Lower leg skin (tissue), 4 donors: ENCODE results near the gene GALNT14. TPM values are rescaled to one million over a fixed set of nuclear protein-coding genes. Genes with fewer than 3 reads are reported as not detected.

Experiments
- DNase-seq, 2 donors: peaks; one replicate each; pipeline ENCODE4 v3.0.0-alpha.2; 2019; ENCODE audit warnings: low spot score in 2 of 2
- H3K4me3 ChIP-seq: fragments of 200-600 bp; sonication (generic); 2 replicates; pipeline ENCODE4 v1.5.1; 2017; ENCODE audit warnings: mild to moderate bottlenecking, low read depth; ENCODE audit not compliant: poor library complexity, severe bottlenecking
- CTCF ChIP-seq, 3 donors: fragments of 450-650 bp; IDR thresholded peaks; one replicate each; pipeline ENCODE4 v1.5.1; 2016; ENCODE audit warnings: antibody characterized with exemption in 3 of 3, mild to moderate bottlenecking in 3 of 3, moderate library complexity in 2 of 3
- POLR2A ChIP-seq, 2 donors: fragments of 450-650 bp; IDR thresholded peaks; one replicate each; pipeline ENCODE4 v1.6.1; 2016 to 2017; ENCODE audit warnings: antibody characterized with exemption in 2 of 2, mild to moderate bottlenecking in 1 of 2, moderate library complexity in 1 of 2
- WGBS, 2 donors: methylation state at CpG; one replicate each; pipeline ENCODE4 v1.1.5; 2018; 5-methylcytosine and 5-hydroxymethylcytosine counted together
- intact Hi-C: fragments of 100-400 bp; cut with DNase I; formaldehyde crosslinking; loops from one replicate; pipeline ENCODE4 v1.15.0; 2023; ENCODE audit warnings: low total_unique reads
- total RNA-seq, 4 donors: library from RNA; depleted of rRNA; stranded (reverse); fragments of >200 nt; gene quantifications; one replicate each; pipeline ENCODE4 v1.1.0, GENCODE V29; 2016

GALNT14 gene
- total RNA-seq, 4 donors from 2014 or later: 2.5 to 6.2 (median 4.0) TPM

- intact Hi-C loops: no loop called here
- 61 to 82% methylated on average over 6 of the region's 6 CpGs for WGBS, 2 donors
- DNase-seq: no peak
- no peak overlapping the region for H3K4me3 ChIP-seq
- TF ChIP-seq POLR2A (IDR thresholded peaks at IDR 0.05) (no peak), CTCF (IDR thresholded peaks at IDR 0.05) (no peak)
Measured at GRCh38 chr2:31066551-31066950, 71.7 kb downstream of the GALNT14 start.

GRCh38 chr2:31066086-31066485 lies 72.2 kb downstream of the GALNT14 start:
- no peak for TF ChIP-seq CTCF (IDR thresholded peaks at IDR 0.05)
- no peak for TF ChIP-seq POLR2A (IDR thresholded peaks at IDR 0.05)
- no peak for DNase-seq
- WGBS, 2 donors: 56 to 88% methylated on average over 1 to 9 of the region's 9 CpGs
- no peak overlapping the region for H3K4me3 ChIP-seq
- intact Hi-C loops: no loop called here

- intact Hi-C loops: no loop called here
- TF ChIP-seq POLR2A (IDR thresholded peaks at IDR 0.05) (no peak), CTCF (IDR thresholded peaks at IDR 0.05) (no peak)
- no peak overlapping the region for H3K4me3 ChIP-seq
- 83 to 86% methylated on average over 5 of the region's 5 CpGs for WGBS, 2 donors
- DNase-seq: no peak
Measured at GRCh38 chr2:31065356-31065755, 72.9 kb downstream of the GALNT14 start.

GRCh38 chr2:31060397-31060796 lies 77.8 kb downstream of the GALNT14 start:
- intact Hi-C loops: no loop called here

GRCh38 chr2:31058096-31059035 lies 79.9 kb downstream of the GALNT14 start:
- H3K4me3 ChIP-seq: no peak overlapping the region
- intact Hi-C loops: no loop called here
- WGBS, 2 donors: 87 to 89% methylated on average over 13 of the region's 13 CpGs
- DNase-seq: peak in 1 of 2 donors; percentile 7
- no peak for TF ChIP-seq CTCF (IDR thresholded peaks at IDR 0.05)
- TF ChIP-seq POLR2A (IDR thresholded peaks at IDR 0.05): no peak

More at GRCh38 chr2:31060397-31060796, 77.8 kb downstream of the GALNT14 start:
- DNase-seq: peak in 1 of 2 donors; percentile 39
- H3K4me3 ChIP-seq: no peak overlapping the region
- TF ChIP-seq POLR2A (IDR thresholded peaks at IDR 0.05): no peak
- TF ChIP-seq CTCF (IDR thresholded peaks at IDR 0.05): no peak
- WGBS, 2 donors: 84 to 90% methylated on average over 6 of the region's 6 CpGs
